Coronary artery (tissue), 2 donors: ENCODE results near the gene ZBTB47.
A peak's percentile ranks its signal among the peaks of the same experiment; 100 is the strongest.

ENCODE experiments used
- DNase-seq: peaks from one replicate; pipeline ENCODE4 v3.0.0-alpha.2; 2017; ENCODE audit warnings: low spot score
- H3K27ac ChIP-seq, 2 donors: fragments of 200-600 bp; sonication (generic); one replicate each; pipeline ENCODE4 v1.5.1; 2016 to 2019
- H3K4me3 ChIP-seq: fragments of 200-600 bp; sonication (generic); 2 replicates; pipeline ENCODE4 v1.5.1; 2016; ENCODE audit warnings: mild to moderate bottlenecking, moderate library complexity
- CTCF ChIP-seq: fragments of 200-600 bp; sonication (generic); IDR thresholded peaks from one replicate; pipeline ENCODE4 v1.5.1; 2019; ENCODE audit warnings: antibody characterized with exemption

ZBTB47 gene

GRCh38 chr3:42651248-42652091 lies 2.0 kb upstream of the ZBTB47 start:
- peak overlapping the region; percentile 98 for H3K4me3 ChIP-seq
- peak overlapping the region; percentile 98 to 99 for H3K27ac ChIP-seq
- no peak for TF ChIP-seq CTCF
- peak; percentile 75 for DNase-seq

- DNase-seq = peak; percentile 74
- Histone ChIP-seq H3K4me3 (peak overlapping the region; percentile 98), H3K27ac (peak overlapping the region; percentile 98 to 99)
- TF ChIP-seq CTCF = no peak
Measured at GRCh38 chr3:42652251-42652610, 1.3 kb upstream of the ZBTB47 start.

- peak overlapping the region; percentile 98 for H3K4me3 ChIP-seq
- peak; percentile 91 for DNase-seq
- H3K27ac ChIP-seq = peak overlapping the region; percentile 98 to 99
- no peak for TF ChIP-seq CTCF
Measured at GRCh38 chr3:42652611-42653302, 740 bp upstream of the ZBTB47 start.

- Histone ChIP-seq H3K27ac (peak overlapping the region; percentile 98 to 99), H3K4me3 (peak overlapping the region; percentile 98)
- DNase-seq = no peak
- no peak for TF ChIP-seq CTCF
Measured at GRCh38 chr3:42653303-42653559, 266 bp upstream of the ZBTB47 start.

- peak; percentile 84 for DNase-seq
- H3K4me3 ChIP-seq = peak overlapping the region; percentile 98
- no peak for TF ChIP-seq CTCF
- peak overlapping the region; percentile 98 to 99 for H3K27ac ChIP-seq
Measured at GRCh38 chr3:42654331-42655201, 1.1 kb downstream of the ZBTB47 start.

- peak overlapping the region; percentile 98 to 99 for H3K27ac ChIP-seq
- H3K4me3 ChIP-seq = peak overlapping the region; percentile 98
- no peak for TF ChIP-seq CTCF
- peak; percentile 74 for DNase-seq
Measured at GRCh38 chr3:42655331-42655888, 1.9 kb downstream of the ZBTB47 start.
